GM23248 (cell line): ENCODE measurements around the gene IBSP. TPM values are rescaled to one million over a fixed set of nuclear protein-coding genes. Genes with fewer than 3 reads are reported as not detected.

Experiments used
- DNase-seq: peaks from one replicate; pipeline ENCODE4 v3.0.0-alpha.2; 2015
- H2AFZ ChIP-seq: fragments of 200-600 bp; sonication (generic); 2 replicates; pipeline ENCODE4 v1.6.1; 2016; ENCODE audit warnings: antibody characterized with exemption
- H3F3A ChIP-seq: fragments of 200-600 bp; sonication (generic); 2 replicates; pipeline ENCODE4 v1.6.1; 2016; ENCODE audit warnings: mild to moderate bottlenecking, antibody characterized with exemption, mixed run types; ENCODE audit not compliant: insufficient read depth
- H3K27ac ChIP-seq: fragments of 200-600 bp; sonication (generic); 2 replicates; pipeline ENCODE4 v1.5.1; 2016; ENCODE audit warnings: mild to moderate bottlenecking
- H3K27me3 ChIP-seq: fragments of 200-600 bp; sonication (generic); replicated peaks from 2 replicates; pipeline ENCODE4 v1.6.1; 2016; ENCODE audit warnings: mild to moderate bottlenecking; ENCODE audit not compliant: insufficient read depth
- H3K36me3 ChIP-seq: fragments of 200-600 bp; sonication (generic); 2 replicates; pipeline ENCODE4 v1.6.1; 2016; ENCODE audit warnings: low read depth, mild to moderate bottlenecking
- H3K4me1 ChIP-seq: fragments of 200-600 bp; sonication (generic); 2 replicates; pipeline ENCODE4 v1.6.1; 2016; ENCODE audit warnings: mild to moderate bottlenecking; ENCODE audit not compliant: insufficient read depth
- H3K4me2 ChIP-seq: fragments of 200-600 bp; sonication (generic); one replicate; pipeline ENCODE4 v1.6.1; 2016; ENCODE audit warnings: mild to moderate bottlenecking; ENCODE audit not compliant: unreplicated experiment
- H3K4me3 ChIP-seq: fragments of 200-600 bp; sonication (generic); 2 replicates; pipeline ENCODE4 v1.5.1; 2016; ENCODE audit warnings: mild to moderate bottlenecking
- H3K79me2 ChIP-seq: fragments of 200-600 bp; sonication (generic); 2 replicates; pipeline ENCODE4 v1.6.1; 2016; ENCODE audit warnings: mild to moderate bottlenecking; ENCODE audit not compliant: insufficient read depth
- H3K9ac ChIP-seq: fragments of 200-600 bp; sonication (generic); 2 replicates; pipeline ENCODE4 v1.6.1; 2016; ENCODE audit warnings: mild to moderate bottlenecking
- H3K9me2 ChIP-seq: fragments of 200-600 bp; sonication (generic); 2 replicates; pipeline ENCODE4 v1.6.1; 2016; ENCODE audit warnings: mixed run types, mild to moderate bottlenecking, moderate library complexity; ENCODE audit not compliant: insufficient read depth
- H3K9me3 ChIP-seq: fragments of 200-600 bp; sonication (generic); one replicate; pipeline ENCODE4 v1.6.1; 2017; ENCODE audit warnings: low read depth
- H4K20me1 ChIP-seq: fragments of 200-600 bp; sonication (generic); 2 replicates; pipeline ENCODE4 v1.6.0; 2016; ENCODE audit not compliant: insufficient read depth
- EZH2 ChIP-seq: fragments of 200-600 bp; sonication (generic); IDR thresholded peaks from 2 replicates; pipeline ENCODE4 v1.6.1; 2018; ENCODE audit warnings: antibody characterized with exemption, mild to moderate bottlenecking; ENCODE audit not compliant: insufficient read depth, poor library complexity, severe bottlenecking
- EZH2phosphoT487 ChIP-seq: fragments of 200-600 bp; sonication (generic); IDR thresholded peaks from 2 replicates; pipeline ENCODE4 v1.6.1; 2018; ENCODE audit warnings: antibody characterized with exemption, moderate library complexity, mild to moderate bottlenecking, low read depth; ENCODE audit not compliant: insufficient read depth
- WGBS, 2 experiments: methylation state at CpG; one replicate each; pipeline ENCODE4 v1.1.6; 2015 to 2017; ENCODE audit warnings: low lambda C conversion rate in 2 of 2, low coverage in 1 of 2; ENCODE audit errors: missing lambda C conversion rate in 2 of 2; 5-methylcytosine and 5-hydroxymethylcytosine counted together
- in situ Hi-C: fragments of 300-500 bp; cut with MboI; formaldehyde crosslinking; loops from 2 replicates; pipeline ENCODE4 v1.15.0; 2020
- polyA plus RNA-seq: library from polyadenylated mRNA; unstranded; fragments of >200 nt; fragmentation: Nextera tagmentation; extraction: Ambion mirVana; gene quantifications from 2 replicates; pipeline ENCODE4 v1.2.1, GENCODE V29; 2016
- total RNA-seq: library from RNA; depleted of rRNA; stranded (reverse); fragments of >200 nt; shearing (Covaris generic); gene quantifications from 2 replicates; pipeline ENCODE4 v1.2.3, GENCODE V29; 2014; rRNA removed

The IBSP gene
- total and polyA plus RNA-seq, 2 experiments from 2014 or later = not detected

- no peak overlapping the region for H3K27ac ChIP-seq
- no peaks in the 10 kb centered on the region for H4K20me1 ChIP-seq
- in situ Hi-C loops = loop anchor here (10.0 to 25.0 kb wide), 2 partner anchors 109 to 357 kb away; no protein-coding TSS in a partner anchor
- no peaks in the 10 kb centered on the region for H3F3A ChIP-seq
- DNase-seq = no peak
- no peak overlapping the region for H3K4me3 ChIP-seq
- H3K4me1 ChIP-seq = no peaks in the 10 kb centered on the region
- H3K4me2 ChIP-seq = no peak overlapping the region
- 90% methylated on average over 7 to 8 of the region's 8 CpGs for WGBS, 2 experiments
- no peaks in the 10 kb centered on the region for H3K9me3 ChIP-seq
- no peak overlapping the region for H2AFZ ChIP-seq
- no peak overlapping the region for H3K9ac ChIP-seq
- H3K27me3 ChIP-seq = peaks cover 12% of the 10 kb centered on the region; the same call in 1 of the 2 replicates
- H3K79me2 ChIP-seq = no peaks in the 10 kb centered on the region
- TF ChIP-seq EZH2phosphoT487 (no peak), EZH2 (no peak)
- H3K36me3 ChIP-seq = no peaks in the 10 kb centered on the region
- H3K9me2 ChIP-seq = no peaks in the 10 kb centered on the region
Observed at GRCh38 chr4:87855559-87855958, 56.2 kb downstream of the IBSP start.

GRCh38 chr4:87856816-87857215 lies 57.5 kb downstream of the IBSP start:
- in situ Hi-C loops = loop anchor here (10.0 to 25.0 kb wide), 2 partner anchors 108 to 355 kb away; no protein-coding TSS in a partner anchor

GRCh38 chr4:87857789-87858188 lies 58.4 kb downstream of the IBSP start:
- Histone ChIP-seq H3K9ac (no peak overlapping the region), H3K4me3 (no peak overlapping the region), H3K27me3 (peaks cover 12% of the 10 kb centered on the region), H3K79me2 (no peaks in the 10 kb centered on the region), H4K20me1 (no peaks in the 10 kb centered on the region), H3K9me2 (no peaks in the 10 kb centered on the region), H3K4me1 (no peaks in the 10 kb centered on the region), H3K4me2 (no peak overlapping the region), H2AFZ (no peak overlapping the region), H3F3A (no peaks in the 10 kb centered on the region), H3K27ac (no peak overlapping the region), H3K9me3 (no peaks in the 10 kb centered on the region), H3K36me3 (no peaks in the 10 kb centered on the region)
- WGBS, 2 experiments = 38 to 51% methylated on average over 5 of the region's 5 CpGs
- no peak for DNase-seq
- TF ChIP-seq EZH2 (no peak), EZH2phosphoT487 (no peak)
- in situ Hi-C loops = loop anchor here (10.0 to 25.0 kb wide), 2 partner anchors 107 to 355 kb away; no protein-coding TSS in a partner anchor

More at GRCh38 chr4:87856816-87857215, 57.5 kb downstream of the IBSP start:
- WGBS, 2 experiments = 4 to 18% methylated on average over 1 of the region's 1 CpG
- Histone ChIP-seq H3K4me2 (no peak overlapping the region), H3K9me3 (no peaks in the 10 kb centered on the region), H3K79me2 (no peaks in the 10 kb centered on the region), H3K4me3 (no peak overlapping the region), H3F3A (no peaks in the 10 kb centered on the region), H4K20me1 (no peaks in the 10 kb centered on the region), H3K4me1 (no peaks in the 10 kb centered on the region), H3K9me2 (no peaks in the 10 kb centered on the region), H3K9ac (no peak overlapping the region), H3K27me3 (peaks cover 12% of the 10 kb centered on the region; the same call in 1 of the 2 replicates), H2AFZ (no peak overlapping the region), H3K27ac (no peak overlapping the region), H3K36me3 (no peaks in the 10 kb centered on the region)
- peak; percentile 5 for DNase-seq
- no peak for TF ChIP-seq EZH2
- TF ChIP-seq EZH2phosphoT487 = no peak

Other genes with a start within 250 kb of the IBSP start
- gene DSPP, start 191.0 kb upstream of the IBSP start, total RNA-seq = not detected in 2 replicates
- not detected in 2 replicates for gene DSPP, start 191.0 kb upstream of the IBSP start, polyA plus RNA-seq
- not detected in 2 replicates for gene DMP1, start 149.3 kb upstream of the IBSP start, total RNA-seq
- gene DMP1, start 149.3 kb upstream of the IBSP start, polyA plus RNA-seq = not detected in 2 replicates
- gene MEPE, start 33.4 kb downstream of the IBSP start, total RNA-seq = not detected in 2 replicates
- not detected in 2 replicates for gene MEPE, start 33.4 kb downstream of the IBSP start, polyA plus RNA-seq
- 2.7 and 3.1 TPM in 2 replicates for gene SPP1, start 176.2 kb downstream of the IBSP start, total RNA-seq
- gene SPP1, start 176.2 kb downstream of the IBSP start, polyA plus RNA-seq = 3.5 and 4.4 TPM in 2 replicates
- 125 and 136 TPM in 2 replicates for gene PKD2, start 208.1 kb downstream of the IBSP start, total RNA-seq
- 33.0 and 35.0 TPM in 2 replicates for gene PKD2, start 208.1 kb downstream of the IBSP start, polyA plus RNA-seq